Stimulated activated CD4-positive, alpha-beta T cell treated with anti-CD3 and anti-CD28 coated beads, Interleukin-12 subunit alpha, Interleukin-12 subunit beta, amount 100 ng/mL, for 24 hours (primary cell): ENCODE results near the gene PRG3.
"Not testable (repeated sequence)": the region's sequence is repeated elsewhere in the genome, so short reads cannot be mapped to it uniquely, and the experiment has no call there.

Experiments used
- DNase-seq, 2 experiments: peaks; one replicate each; pipeline ENCODE4 v3.0.0-alpha.2; 2020; ENCODE audit warnings: low read depth in 2 of 2

Gene PRG3

GRCh38 chr11:57408771-57409170 lies 27.8 kb upstream of the PRG3 start:
- DNase-seq = no peak

- no peak for DNase-seq
These were observed 27.1 kb upstream of the PRG3 start for GRCh38 chr11:57407941-57408475.

GRCh38 chr11:57407010-57407920 lies 26.3 kb upstream of the PRG3 start:
- no peak for DNase-seq

- DNase-seq = peak; percentile 27 to 30
These were observed 25.5 kb upstream of the PRG3 start for GRCh38 chr11:57406337-57406904.

GRCh38 chr11:57405271-57405860 lies 24.4 kb upstream of the PRG3 start:
- no peak for DNase-seq

GRCh38 chr11:57403802-57404147 lies 22.8 kb upstream of the PRG3 start:
- DNase-seq = no peak

- not testable (repeated sequence) for DNase-seq
These were observed 22.3 kb upstream of the PRG3 start for GRCh38 chr11:57403003-57403801.

GRCh38 chr11:57402188-57403002 lies 21.4 kb upstream of the PRG3 start:
- DNase-seq = no peak

- DNase-seq = no peak
These were observed 19.1 kb upstream of the PRG3 start for GRCh38 chr11:57399972-57400578.

GRCh38 chr11:57399221-57399620 lies 18.3 kb upstream of the PRG3 start:
- DNase-seq = no peak

- no peak for DNase-seq
These were observed 16.5 kb upstream of the PRG3 start for GRCh38 chr11:57397394-57397990.

- DNase-seq = no peak
These were observed 15.8 kb upstream of the PRG3 start for GRCh38 chr11:57396744-57397143.

- DNase-seq = no peak
These were observed 15.1 kb upstream of the PRG3 start for GRCh38 chr11:57395905-57396623.

- no peak for DNase-seq
These were observed 13.4 kb upstream of the PRG3 start for GRCh38 chr11:57394203-57394965.

GRCh38 chr11:57392763-57393105 lies 11.8 kb upstream of the PRG3 start:
- DNase-seq = no peak

GRCh38 chr11:57392066-57392762 lies 11.3 kb upstream of the PRG3 start:
- DNase-seq = no peak

GRCh38 chr11:57391539-57391938 lies 10.6 kb upstream of the PRG3 start:
- no peak for DNase-seq

- DNase-seq = no peak
These were observed 10.2 kb upstream of the PRG3 start for GRCh38 chr11:57391111-57391510.
